Spleen (tissue), 7 donors: Measurements from ENCODE around the gene EXOSC2.

Experiments
- POLR2A ChIP-seq, 3 donors: fragments of 450-650 bp; IDR thresholded peaks; one replicate each; pipeline ENCODE4 v1.5.1; 2017; ENCODE audit warnings: antibody characterized with exemption in 3 of 3, mild to moderate bottlenecking in 1 of 3
- TF ChIP-seq, protein P1 (sequence below), 11 experiments: fragments of 200-600 bp in 7 of 11; fragments of 450-650 bp in 4 of 11; sonication (generic) in 4 of 11; IDR thresholded peaks in 8 of 11; conservative IDR thresholded peaks in 3 of 11; 1 replicate in 7 of 11; 2 replicates in 4 of 11; pipeline versions ENCODE4 v1.4.0 to v1.8.0; 2016 to 2021; ENCODE audit warnings: antibody characterized with exemption in 11 of 11, inconsistent platforms in 4 of 11, mild to moderate bottlenecking in 1 of 11
- donor health status: DM: no; HTN: no; CAD: no; lungs with moderate emphysema.
- donor health status: DM: no; HTN: no; CAD: no.
- donor health status: DM: no; HTN: no; CAD: no.

DNA sequence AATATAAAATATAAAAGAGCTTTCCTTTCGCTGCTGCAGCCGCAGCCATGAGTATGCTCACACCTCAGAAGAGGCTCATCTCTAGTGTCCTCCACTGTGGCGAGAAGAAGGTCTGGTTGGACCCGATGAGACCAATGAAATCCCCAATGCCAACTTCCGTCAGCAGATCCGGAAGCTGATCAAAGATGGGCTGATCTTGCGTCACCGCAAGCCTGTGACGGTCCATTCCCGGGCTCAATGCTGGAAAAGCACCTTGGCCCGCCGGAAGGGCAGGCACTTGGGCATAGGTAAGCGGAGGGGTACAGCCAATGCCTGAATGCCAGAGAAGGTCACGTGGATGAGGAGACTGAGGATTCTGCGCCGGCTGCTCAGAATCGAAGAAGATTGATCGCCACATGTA is 41.8 kb upstream of the EXOSC2 start:
- TF ChIP-seq, protein P1, sequence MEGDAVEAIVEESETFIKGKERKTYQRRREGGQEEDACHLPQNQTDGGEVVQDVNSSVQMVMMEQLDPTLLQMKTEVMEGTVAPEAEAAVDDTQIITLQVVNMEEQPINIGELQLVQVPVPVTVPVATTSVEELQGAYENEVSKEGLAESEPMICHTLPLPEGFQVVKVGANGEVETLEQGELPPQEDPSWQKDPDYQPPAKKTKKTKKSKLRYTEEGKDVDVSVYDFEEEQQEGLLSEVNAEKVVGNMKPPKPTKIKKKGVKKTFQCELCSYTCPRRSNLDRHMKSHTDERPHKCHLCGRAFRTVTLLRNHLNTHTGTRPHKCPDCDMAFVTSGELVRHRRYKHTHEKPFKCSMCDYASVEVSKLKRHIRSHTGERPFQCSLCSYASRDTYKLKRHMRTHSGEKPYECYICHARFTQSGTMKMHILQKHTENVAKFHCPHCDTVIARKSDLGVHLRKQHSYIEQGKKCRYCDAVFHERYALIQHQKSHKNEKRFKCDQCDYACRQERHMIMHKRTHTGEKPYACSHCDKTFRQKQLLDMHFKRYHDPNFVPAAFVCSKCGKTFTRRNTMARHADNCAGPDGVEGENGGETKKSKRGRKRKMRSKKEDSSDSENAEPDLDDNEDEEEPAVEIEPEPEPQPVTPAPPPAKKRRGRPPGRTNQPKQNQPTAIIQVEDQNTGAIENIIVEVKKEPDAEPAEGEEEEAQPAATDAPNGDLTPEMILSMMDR (IDR thresholded peaks at IDR 0.05 in 8 of 11, conservative IDR thresholded peaks at IDR 0.05 in 3 of 11) = no peak
- no peak for TF ChIP-seq POLR2A (IDR thresholded peaks at IDR 0.05)
